Measurements from ENCODE around the gene NBEAL2.
A peak's percentile ranks its signal among the peaks of the same experiment; 100 is the strongest.
"Not testable (repeated sequence)": the region's sequence is repeated elsewhere in the genome, so short reads cannot be mapped to it uniquely, and the experiment has no call there.

NBEAL2 gene

DNA sequence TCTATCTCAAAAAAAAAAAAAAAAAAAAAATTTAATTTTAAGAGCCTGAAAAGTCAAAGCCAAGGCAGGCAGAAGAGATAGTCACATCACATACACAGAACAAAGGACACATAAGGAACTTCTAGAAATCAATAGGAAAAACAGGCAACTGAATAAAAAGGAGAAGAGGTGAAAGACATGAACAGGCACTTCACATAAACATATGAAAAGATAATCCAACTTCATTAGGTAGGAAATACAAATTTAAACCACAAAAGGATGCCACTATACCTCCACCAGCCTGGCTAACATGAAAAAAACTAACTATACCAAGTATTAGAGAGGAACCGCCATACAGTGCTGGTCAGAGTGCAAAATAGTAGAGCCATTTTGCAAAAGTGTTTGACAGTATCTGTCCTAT is 17.0 kb upstream of the NBEAL2 start:
- no peak for DNase-seq

DNA sequence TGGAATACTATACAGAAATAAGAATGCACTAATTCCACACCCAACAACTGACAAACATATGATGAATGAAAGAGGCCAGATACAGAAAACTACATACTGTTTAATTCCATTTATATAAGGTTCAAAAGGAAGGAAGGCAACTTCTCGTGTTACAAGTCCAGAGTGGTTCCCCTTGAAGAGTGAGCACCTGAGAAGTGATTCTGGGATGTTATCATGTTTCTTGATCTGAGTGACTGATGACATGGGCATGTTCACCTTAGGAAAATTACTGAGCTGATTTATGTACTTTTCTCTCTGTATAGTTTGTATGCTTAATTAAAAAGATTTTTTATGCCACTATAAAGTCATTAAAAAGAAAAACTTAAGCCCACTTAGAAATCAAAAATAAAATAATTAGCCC is 16.5 kb upstream of the NBEAL2 start:
- no peak for DNase-seq

DNA sequence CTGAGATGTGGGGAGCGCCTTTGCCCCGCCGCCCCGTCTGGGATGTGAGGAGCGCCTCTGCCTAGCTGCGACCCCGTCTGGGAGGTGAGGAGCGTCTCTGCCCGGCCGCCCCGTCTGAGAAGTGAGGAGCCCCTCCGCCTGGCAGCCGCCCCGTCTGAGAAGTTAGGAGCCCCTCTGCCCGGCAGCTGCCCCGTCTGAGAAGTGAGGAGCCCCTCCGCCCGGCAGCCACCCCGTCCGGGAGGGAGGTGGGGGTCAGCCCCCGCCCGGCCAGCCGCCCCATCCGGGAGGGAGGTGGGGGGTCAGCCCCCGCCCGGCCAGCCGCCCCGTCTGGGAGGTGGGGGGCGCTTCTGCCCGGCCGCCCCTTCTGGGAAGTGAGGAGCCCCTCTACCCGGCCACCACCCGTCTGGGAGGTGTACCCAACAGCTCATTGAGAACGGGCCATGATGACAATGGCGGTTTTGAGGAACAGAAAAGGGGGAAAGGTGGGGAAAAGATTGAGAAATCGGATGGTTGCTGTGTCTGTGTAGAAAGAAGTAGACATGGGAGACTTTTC is 15.4 kb upstream of the NBEAL2 start:
- not testable (repeated sequence) for DNase-seq

DNA sequence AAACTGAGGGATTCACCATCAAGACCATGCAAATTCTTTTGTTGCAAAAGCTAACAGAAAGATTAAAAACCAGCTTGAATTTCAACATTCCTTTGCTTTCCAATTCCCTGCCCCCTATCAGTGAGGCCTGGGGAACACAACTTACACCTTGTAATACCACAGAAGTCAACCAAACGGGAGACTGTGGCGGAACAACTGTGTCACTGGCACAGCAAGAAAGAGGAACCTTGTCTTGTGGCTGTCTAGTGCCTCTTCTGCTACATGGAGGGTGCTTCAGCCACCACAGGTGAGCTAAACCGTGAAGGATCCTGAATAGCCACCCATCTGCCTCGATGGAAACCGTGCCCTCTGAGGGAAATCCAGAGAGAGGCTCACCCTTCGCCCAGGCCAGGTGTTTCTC is 14.3 kb upstream of the NBEAL2 start:
- no peak for DNase-seq

DNA sequence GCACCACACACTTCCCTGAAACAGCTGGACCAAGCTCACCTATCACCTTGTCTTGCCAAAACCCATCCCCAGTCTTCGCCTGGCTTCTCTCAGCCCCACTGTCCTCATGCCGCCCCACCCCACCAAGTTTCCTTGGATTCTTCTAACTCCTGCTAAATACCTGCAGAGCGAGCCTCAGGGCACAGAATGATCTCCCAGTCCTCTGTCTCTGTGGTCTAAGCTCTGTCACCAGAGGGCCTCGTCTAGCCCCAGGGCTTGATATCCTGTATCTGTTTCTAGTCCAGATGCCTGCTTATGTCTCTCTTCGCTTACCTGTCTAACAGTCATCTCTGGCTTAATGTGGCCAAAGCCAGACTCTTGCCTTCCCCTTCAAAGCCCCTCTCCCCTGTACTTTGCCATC is 12.7 kb upstream of the NBEAL2 start:
- peak; percentile 94 for DNase-seq

DNA sequence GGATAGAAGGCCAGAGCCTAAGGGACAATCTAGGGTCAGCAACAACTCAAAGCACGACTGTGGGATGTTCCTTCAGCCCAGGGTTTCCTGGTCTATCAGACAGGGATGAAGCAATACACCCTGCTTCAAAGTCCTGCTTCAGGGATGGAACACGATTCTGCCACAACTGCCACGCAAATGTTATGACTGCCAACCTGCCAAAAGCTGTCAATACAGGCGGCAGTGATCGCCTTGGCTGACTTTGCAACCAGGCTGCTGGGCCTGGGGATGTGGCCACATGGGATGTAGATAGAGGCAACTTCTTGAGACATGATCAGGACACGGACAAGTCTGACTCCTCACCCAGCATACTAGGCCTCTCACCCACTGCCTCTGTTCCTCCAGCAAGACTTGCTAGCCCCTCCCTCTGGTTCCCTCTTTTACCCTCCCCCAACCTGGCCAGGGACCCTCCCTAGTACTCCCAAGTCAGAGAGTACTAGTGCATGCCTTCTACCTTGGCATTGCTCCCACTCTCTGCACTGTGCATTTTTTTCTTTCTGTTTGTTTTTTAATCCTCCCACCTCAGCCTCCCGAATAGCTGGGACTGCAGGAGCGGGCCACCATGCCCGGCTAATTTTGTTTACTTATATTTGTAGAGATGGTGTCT is 10.6 kb upstream of the NBEAL2 start:
- no peak for DNase-seq

DNA sequence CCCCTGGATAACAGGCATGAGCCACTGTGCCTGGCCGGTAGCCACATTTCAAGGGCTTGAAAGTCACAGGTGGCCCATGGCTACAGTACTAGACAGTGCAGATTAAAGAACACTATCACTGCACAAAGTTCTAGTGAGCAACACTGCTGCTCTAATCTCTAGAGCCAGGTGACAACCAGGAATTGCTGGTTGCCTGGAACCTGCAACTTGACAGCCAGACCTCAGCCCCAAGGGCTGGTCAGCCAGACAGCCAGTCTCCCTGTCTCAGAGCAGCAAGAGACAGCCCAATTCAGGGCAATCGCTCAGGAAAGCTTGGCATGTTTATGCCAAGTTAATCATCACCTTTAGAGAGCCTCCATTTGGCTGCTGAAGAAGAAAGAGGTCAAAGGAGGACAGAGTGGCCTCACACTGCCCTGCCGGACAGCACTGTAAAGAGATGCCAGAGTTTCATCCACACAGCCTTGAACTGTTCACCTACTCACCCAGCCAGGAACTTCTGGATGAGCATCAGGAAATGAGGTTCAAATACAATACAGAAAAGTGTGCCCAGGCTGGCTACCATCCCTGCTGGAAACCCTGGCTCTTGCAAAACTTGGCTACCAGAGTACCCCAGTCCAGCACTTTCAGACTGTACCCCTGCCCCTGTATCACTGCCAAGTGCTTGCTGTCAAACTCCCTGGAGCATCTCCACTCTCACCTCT is 8.9 kb upstream of the NBEAL2 start:
- no peak for DNase-seq

DNA sequence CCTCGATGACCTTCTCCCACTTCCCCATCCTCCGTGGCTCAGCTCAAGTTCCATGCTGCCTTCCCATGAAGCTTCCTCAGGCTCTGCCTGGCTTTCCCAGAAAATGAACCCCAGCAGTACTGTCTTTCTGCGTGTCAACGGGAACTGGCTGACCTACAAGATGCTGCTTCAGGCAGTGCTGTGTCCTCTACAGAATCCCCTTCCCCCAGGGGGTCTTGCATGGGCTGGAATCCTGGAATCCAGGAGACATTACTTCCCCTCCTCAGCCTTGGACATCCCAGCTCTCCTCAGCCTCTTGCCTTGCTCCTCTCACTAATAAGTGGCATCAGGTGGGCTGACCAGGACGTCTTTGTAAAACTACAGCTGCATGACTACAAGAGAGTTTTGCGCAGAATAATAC is 8.3 kb upstream of the NBEAL2 start:
- no peak for DNase-seq

DNA sequence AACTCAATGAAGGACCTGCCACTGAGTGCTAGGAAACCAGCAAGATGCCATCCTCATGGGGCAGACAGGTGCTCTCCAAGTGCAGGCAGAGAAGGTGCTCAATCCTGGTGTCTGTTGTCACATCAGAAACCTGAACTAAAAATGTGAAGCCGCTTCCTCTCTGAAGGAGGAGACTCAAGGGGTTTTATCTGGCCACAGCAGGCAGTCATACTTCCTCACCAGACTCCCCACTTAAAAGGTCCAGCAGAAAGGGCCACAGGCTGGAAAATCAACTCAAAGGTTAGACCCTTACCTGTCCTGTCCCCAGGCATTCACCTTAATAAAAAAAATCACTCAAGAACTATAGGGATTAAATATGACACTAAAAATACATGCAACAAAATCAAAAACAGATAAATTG is 7.7 kb upstream of the NBEAL2 start:
- no peak for DNase-seq

DNA sequence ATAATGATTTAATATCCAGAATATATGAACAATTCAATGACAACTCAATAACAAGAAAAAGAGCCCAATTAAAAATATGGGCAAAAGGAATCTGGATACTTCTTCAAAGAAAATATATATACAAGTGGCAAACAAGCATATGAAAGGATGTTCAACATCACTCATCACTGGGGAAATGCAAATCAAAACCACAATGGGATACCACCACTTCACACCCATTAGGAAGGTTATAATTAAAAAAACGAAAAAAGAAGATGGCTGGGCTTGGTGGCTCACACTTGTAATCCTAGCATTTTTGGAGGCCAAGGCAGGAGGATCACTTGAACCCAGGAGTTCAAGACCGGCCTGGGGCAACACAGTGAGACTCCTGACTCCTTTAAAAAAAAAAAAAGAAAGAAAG is 7.1 kb upstream of the NBEAL2 start:
- DNase-seq, result no peak

DNA sequence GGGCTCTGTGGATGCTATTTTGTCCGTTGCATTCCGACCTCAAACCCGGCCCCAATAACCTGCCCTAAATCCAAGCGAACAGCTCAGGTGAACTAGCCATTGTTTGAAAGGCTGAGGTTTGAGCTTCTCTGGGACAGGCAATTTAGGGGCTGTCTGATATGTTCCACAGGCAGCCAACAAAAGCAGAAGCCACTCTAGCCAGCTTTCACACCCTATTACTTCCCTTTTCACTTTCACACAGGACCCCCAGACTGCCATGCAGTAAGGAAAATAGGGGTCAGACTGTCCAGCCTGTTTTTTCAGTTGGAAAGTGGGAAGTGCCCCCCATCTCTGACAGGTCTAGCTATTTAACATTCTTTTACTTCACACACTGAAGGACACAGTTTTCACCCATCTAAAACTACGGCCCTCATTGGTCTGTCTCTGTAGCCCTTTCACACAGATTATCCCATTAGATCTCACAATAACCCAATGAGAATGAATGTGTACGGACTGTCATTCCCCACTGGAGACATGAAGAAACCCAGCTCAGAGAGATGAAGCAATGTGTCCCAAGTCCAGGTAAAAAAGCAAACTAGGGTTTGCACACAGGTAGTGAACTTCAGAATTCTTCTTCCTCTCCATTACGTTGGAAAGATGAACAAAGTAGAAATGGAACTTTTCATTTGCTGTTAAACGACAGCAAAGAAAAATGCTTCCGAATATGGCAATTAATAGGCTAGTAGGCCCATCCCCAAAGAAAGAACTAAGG is 4.9 kb upstream of the NBEAL2 start:
- no peak for DNase-seq

DNA sequence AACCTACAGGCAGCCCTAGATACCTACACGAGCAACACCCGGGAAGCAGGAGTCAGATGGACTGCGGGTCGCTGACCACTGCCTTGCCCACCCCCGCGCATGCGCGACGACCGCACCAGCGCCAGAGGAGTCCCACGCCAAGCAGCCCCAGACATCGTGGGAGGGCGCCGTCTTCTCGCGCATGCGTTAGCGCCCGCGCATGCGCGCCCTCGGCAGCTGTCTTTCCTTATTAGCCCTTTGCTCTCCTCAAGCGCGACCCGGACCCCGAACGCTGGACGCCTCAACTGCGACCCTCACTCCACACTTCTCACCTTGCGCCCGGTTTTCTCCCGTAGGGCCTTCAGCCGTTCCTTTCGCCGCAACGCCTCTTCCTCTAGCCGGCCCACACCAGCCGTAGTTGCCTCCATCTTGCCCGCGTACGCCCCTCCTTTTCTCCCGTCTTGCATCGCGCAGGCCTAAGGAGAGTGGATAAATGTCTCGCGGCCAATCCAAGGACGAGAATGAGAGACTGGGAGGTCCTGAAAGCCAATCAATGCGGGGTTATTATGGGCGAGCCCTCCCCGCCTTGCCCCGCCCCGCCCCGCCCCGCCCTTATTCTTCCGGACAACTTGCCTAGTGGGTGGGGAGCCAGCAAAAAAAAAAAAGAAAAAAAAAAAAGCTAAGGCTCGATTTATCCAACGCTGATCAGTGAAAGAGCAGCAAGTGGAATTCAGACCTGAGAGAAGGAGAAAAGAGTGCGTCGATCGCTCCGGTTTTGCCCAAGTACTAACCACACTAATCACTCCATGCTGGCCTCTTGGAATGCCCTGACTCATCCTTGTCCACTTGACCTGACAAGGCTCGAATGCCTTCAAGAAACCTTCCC is 2.9 kb upstream of the NBEAL2 start, which contains the start of gene CCDC12:
Gene CCDC12 (minus strand): TSS at position 420 of the 865 bp plus-strand sequence. CDS start 13 bp downstream, at position 407.
- DNase-seq, result peak; percentile 99

DNA sequence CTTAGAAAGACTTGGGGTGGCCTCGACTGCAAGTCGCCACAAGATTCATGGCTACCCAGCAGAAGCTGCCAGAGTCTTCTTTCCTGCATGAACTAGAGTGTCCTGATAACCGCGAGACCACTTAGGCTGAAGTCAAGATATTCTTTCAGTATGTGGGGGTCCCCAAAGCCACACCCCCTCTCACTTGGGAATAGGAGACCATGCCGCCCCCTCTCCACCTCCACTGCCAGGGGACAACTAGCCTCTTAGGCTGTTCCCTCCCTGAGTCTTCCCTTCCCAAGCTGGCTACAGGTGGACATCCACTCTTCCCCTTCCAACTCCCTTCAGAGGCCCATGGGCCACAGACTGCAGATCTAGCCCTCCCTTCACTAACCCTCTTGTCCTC is 1.7 kb upstream of the NBEAL2 start:
- DNase-seq, result no peak

DNA sequence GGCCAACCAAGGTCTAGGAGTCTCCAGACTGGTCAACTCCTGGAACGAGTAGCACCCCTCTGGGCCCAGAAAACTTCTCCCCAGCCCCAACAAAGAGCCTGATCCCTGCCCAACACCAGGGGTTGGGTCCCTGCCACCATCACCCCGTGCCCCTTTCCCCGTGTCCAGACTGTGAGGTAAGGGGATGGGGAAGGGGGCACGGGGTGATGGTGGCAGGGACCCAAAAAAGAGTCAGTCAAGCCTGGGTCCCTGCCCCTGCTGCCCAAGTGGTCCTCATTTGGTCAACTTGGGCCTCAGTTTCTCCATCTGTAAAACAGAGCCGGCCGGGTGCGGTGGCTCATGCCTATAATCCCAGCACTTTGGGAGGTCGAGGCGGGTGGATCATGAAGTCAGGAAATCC is 1.1 kb upstream of the NBEAL2 start:
- DNase-seq, result no peak

DNA sequence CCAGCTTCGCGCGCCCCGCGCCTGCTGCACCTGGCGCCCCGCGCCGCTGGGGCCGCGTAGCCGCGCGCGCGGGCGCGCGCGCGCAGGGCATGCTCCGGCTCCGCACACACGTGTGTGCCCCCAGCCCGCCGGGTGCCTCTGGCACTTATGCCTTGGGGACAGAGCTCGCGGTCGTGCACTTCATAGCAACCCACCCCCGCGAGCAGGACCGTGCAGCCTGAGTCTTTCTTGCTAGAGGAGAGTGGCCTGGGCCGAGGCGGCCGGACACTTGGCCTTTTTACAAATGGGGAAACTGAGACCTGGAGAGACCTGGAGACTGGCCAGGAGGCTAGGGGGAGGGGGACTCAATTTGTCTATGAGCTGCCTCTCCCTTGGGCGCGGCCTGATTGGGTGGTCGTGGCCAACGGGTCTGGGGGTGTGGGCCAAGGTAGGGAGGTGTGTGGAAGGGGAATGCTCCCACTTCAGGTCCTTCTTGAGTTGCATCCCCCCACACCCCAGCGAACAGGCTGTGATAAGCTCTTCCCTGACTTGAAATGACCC is 562 bp downstream of the NBEAL2 start:
- no peak for DNase-seq

DNA sequence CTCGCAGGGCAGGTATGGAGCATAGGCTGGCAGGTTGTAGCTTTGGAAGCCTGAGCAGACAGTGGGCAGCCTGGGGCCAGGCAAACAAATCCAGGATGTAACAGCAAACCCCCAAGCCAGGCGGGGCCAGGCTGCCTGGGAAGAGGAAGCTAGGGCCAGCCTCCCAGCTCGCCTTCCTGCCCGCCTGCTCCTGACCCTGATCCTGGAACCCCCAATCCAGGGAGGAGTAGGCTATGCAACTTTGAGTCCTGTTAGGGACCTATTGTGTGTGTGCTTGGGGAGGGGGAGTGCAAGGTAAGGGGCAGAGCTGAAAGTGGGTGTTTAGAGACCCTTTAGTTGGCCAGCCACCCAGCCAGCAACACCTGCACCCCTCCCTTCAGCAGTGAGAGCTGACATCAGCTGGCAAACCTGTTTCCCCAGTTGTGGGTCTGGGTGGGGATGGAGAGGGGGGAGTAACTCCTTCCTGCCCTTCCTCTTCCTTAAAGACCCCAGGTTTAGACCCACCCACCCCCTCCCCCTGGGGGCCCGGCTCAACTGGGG is 2.5 kb downstream of the NBEAL2 start:
- DNase-seq, result peak; percentile 85

DNA sequence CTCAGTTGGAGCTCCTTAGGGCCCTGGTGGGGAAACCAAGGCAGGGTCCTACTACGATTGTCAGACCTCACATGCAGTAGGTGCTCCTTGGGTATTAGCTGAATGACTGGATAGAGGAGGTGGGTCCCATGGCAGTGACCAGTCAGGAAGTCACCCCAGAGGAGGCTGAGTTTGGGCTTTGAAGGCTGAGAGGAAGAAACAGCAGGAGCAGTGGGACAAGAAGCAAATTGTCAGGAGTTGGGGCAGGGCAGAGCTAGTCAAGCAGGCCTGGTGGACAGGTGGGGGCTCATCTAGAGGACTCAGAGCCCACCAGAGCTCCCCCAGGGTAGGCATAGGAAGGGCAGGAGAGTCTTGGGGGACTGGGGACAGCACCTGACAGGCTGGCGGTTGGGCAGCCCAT is 3.1 kb downstream of the NBEAL2 start:
- DNase-seq, result no peak

DNA sequence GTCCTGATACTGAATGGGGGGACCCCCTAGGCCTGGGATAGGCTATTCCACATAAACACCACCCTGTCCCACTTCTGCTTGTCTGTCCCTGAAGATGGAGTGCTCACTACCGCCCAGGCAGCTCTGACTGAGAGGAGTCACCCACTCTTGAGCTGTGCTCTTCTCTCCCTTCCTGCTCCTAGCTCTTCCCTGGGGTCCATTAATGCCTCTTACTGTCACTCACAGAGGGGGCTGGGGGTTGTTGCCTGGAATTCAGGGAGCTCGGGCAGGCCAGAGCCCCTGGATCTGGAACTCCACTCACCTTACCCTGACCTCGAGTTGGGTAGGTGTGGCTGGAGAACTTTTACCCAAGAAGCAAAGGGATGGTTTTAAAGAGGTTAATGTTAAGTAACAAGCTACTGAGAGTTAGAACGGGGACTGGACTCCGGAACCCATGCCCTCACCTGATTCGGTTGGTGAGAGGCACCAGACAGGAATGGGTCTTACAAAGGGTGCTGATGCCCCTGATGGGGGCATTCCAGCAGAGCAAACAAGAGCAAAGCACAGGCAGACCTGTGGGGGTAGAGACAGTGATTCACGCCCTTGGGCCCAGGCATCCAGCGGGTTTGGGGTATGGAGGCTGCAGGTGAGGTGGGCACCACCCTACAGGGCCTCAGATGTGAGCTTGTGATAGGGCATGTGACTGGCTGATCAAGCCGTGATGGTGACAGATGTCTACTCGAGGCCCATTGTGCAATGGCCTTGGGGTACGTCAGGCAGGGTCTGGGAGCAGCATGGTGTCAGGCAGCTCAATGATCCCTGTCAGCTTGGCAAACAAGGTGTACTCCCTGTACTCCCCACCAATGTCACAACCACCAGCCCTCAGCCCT is 5.4 kb downstream of the NBEAL2 start:
- DNase-seq, result no peak

DNA sequence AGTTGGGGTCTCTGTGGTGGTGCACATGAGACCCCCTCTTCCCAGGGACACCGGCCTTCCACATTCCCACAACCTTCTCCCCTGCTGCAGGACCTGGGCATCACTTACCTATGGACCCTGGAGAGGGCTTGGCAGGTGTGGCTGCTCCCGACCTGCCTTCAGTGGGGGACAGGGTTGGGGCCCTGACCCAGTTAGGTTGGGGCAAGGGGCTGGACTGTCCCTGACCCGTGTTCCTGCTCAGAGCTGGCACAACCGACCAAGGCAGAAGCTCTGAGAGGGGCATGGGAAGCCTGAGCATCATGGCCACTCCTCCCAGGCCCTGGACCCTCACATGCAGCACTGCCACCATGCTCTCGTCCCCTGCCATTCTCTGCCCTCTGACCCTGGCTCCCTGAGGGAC is 6.1 kb downstream of the NBEAL2 start:
- no peak for DNase-seq

DNA sequence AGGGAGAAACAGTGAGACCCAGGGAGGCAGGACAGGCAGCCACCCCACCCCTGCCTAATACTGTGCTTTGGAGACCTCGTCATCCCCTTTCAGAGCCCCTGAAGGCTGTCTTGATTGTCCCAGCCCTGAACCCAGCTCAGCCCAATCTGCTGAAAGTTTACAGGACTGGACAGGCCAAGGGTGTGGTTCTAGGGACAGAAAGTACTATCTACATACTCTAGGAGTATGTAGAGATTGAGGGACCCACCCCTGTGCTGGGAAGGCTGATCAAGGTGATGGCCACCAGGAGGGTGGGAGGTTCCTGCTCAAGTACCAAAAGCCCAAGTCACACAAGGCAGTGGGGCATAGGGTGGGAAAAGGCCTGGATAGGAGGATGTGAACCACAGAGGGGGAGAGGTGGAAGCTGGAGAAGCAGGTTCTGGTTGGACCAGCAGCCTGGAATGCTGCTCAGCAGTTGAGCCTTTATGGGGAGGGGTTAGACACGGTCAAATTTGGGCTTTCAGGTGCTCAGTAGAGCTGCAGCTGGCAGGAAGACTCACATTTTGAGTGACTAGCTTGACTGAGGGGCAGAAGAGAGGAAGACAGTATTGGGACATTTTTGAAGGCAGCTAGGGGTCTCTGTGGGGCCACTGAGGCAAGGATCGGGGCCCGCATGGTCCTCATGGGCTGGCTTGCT is 6.7 kb downstream of the NBEAL2 start:
- no peak for DNase-seq
